HG03097 (cell line): Measurements from ENCODE around the gene SCN3A.
A peak's percentile ranks its signal among the peaks of the same experiment; 100 is the strongest.

Experiments
- ATAC-seq: cut with Tn5 transposase; IDR thresholded peaks from one replicate; pipeline ENCODE4 v1.9.1; 2021; ENCODE audit not compliant: unreplicated experiment, low FRiP score

SCN3A gene

GRCh38 chr2:165203689-165204559, at the start of gene SCN3A:
Gene SCN3A (minus strand): TSS chr2:165204050. CDS start chr2:165176394, 27,656 bp downstream.
- ATAC-seq: peak; percentile 57

DNA sequence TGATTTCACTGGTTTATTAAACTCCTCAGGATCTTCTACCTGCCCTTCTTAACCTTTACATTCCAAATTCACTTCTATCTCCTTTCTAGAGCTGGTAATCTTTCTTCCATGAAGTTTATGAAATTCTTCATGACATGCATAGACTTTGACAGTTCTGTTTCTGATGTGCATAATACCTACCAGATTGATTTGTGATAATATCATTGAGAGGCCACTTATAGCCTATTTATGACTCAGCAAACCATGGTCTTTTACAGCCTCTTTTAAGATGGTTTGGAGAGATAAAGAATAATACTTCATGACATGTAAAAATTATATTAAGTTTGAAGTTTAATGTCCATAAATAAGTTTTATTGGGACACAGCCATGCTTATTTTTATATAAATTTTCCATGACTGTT, 49.3 kb upstream of the SCN3A start:
- no peak for ATAC-seq

GRCh38 chr2:165251366-165251765, 47.5 kb upstream of the SCN3A start:
- no peak for ATAC-seq

GRCh38 chr2:165248238-165248637, 44.4 kb upstream of the SCN3A start:
- no peak for ATAC-seq

DNA sequence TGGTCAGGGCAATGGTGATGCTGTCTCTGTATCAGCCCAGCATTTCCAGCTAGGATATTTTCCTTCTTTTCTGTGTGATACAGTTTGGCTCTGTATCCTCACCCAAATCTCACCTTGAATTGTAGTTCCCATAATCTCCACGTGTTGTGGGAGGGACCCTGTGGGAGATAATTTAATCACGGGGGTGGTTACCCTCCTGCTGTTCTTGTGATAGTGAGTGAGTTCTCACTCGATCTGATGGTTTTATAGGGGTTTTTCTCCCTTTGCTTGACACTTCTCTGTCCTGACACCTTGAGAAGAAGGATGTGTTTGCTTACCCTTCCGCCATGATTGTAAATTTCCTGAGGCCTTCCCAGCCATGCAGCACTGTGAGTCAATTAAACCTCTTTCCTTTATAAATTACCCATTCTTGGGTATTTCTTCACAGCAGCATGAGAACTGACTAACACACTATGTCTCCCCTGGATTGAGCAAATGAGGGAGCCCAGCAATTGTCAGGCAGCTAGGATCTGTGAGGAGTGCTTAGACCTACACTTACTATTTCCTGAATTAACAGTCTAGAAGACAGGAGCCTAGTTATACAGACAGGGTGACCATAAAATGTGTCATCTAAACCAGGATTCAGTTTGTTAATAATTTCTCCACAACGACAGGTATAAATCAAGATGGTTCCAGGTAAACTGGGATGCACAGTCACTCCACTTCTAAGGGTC, 41.4 kb upstream of the SCN3A start:
- no peak for ATAC-seq

- no peak for ATAC-seq
Measured at GRCh38 chr2:165240916-165241315, 37.1 kb upstream of the SCN3A start.

GRCh38 chr2:165239856-165240515, 36.1 kb upstream of the SCN3A start:
- no peak for ATAC-seq

GRCh38 chr2:165239230-165239629, 35.4 kb upstream of the SCN3A start, which contains the start of gene SCN2A:
Gene SCN2A (plus strand): TSS chr2:165239414. CDS start chr2:165295824, 56,410 bp downstream.
- no peak for ATAC-seq

DNA sequence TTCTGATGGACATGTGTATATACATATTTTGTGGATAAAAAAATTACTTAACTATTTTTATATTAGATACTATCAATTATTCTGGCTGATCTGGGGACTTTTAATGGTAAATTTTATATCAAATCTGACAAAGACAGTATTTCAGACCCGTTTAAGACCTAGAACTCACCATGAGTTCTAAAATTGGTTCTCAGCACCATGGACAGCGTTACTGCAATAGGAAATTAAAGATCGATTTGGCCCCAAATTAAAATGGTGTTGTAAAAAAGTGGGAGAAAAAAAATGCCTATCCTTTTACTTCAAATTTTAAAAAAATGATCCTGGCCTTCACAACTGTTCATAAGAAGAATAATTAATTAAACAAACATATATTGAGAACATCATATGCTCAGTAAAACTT, 34.4 kb upstream of the SCN3A start:
- no peak for ATAC-seq

- ATAC-seq: no peak
Measured at GRCh38 chr2:165237056-165237455, 33.2 kb upstream of the SCN3A start.

- ATAC-seq: no peak
Measured at GRCh38 chr2:165227571-165227970, 23.7 kb upstream of the SCN3A start.

DNA sequence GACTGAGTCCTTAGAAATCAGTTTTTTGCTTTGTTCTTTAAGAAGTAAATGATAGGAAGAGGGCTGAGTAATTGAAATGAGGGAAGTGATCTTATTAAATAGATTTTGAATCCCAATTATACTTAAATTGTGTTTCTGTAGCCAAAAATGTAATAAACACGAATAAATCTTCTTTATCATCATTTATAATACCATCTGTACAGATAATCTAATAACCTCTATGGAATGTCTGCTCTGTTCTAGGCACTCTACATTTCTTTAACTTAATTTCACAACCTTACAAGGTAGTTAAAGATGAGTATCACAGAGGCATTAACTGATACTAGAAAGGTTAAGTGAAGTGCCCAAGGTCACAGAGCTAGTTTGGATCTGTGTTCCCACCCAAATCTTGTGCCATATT, 21.1 kb upstream of the SCN3A start:
- no peak for ATAC-seq

DNA sequence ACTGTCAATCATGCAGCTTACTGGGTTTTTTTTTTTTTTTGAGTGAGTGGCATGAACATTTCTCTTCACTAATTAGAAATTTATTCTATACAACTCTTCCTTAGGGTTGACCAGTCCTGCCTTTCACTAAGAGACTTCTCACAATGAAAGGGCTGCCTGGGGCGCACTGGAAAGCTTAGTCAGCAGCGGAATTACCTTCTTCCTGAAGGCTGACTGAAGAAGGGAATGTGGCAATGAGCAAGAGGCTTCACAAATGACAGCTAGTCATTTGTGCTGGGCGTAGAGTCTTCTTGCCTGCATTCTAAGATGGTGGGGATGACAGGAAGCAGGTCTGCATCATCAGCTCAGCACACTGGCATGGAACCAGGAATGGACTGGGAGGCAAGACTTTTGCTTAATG, 15.6 kb upstream of the SCN3A start:
- no peak for ATAC-seq

DNA sequence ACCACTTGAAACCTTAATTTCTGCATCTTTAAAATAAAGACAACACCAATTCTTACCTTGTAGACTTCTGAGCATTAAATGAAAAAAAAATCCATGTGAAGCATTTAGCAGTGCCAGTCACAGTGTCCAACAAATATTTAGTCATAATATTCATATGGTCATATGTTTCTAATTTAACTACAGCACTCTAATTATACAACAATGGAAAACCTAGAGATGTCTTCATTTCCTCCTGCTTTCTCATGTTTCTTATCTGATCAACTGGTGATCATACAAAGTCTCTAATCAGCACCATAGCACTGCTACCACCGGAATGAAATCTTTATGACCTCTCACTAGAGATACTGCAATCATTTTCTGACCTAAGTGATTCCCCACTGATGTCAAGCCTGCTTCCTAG, 10.2 kb upstream of the SCN3A start:
- no peak for ATAC-seq

DNA sequence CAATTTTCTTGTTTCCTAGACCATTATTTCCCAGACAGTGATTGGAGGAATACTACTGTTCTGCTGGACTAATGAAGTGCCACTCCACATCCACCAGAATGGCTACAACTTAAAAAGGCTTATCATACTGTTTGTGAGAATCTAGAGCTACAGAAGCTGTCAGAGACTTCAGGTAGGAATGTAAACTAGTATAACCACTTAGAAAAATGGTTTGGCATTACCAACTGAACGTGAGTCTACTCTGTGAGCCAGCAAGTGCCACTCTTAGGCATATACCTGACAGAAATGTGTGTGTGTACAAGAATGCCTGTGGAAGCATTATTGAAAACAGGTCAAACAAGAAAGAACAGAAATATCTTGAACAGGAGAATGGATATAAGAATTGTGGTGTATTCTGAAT, 4.2 kb upstream of the SCN3A start:
- no peak for ATAC-seq

GRCh38 chr2:165205865-165206264, 2.0 kb upstream of the SCN3A start:
- no peak for ATAC-seq

DNA sequence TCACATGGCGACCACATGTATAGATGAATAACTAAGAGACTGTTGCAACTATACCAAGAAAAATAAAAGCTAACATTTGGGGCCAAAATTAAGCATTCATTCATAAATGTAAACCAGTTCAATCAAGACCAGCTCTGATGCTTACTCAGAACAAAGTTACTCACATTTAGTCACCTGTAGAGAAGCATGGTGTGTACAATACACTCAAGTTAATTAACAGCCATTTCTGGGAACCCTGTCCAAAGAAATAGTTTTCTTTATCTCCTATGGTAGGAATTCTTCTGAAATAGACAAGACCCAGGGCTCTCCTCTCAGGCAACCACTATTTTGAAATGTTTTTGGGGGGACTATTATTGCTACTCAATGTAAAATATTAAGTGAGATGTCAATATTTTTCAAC, 1.6 kb downstream of the SCN3A start:
- no peak for ATAC-seq

- ATAC-seq: no peak
Measured at GRCh38 chr2:165198181-165198580, 5.7 kb downstream of the SCN3A start.

DNA sequence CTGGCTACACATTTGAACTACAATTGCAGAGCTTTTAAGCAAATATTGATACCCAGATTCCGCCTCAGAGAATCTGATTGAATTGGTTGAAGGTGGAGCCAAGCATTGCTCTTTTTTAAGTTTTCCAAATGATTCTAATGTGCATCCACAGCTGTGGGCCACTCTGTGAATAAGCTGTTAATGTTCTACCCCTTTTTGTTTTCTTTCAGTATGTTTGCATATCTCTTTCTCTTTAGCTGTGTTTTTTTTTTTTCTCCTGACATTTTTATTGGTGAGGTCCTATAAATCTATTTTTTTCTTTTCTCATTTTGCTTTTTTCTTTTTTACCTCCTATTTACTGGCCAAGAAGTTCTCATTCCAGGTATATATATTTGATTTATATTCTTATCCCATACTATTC, 6.5 kb downstream of the SCN3A start:
- ATAC-seq: no peak

DNA sequence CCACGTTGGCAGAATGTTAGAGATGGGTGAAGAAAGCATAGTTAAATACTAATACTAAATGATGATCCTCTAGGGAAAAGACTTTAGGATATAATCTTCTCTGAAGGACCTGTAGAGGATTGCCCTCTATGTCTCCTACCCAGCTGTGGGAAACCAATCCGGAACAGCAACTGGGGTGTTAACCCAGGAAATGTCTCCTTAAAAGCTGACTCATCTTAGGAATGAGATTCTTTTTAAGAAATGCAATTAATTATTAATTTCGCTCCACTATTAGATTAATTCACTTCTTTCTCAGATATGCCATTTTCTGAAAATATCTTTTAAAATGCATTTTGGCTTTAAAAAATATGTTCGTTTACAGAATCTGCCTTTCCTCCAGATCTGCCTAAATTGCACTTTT, 7.4 kb downstream of the SCN3A start:
- ATAC-seq: no peak

- ATAC-seq: peak; percentile 98
Measured at GRCh38 chr2:165193178-165193777, 10.6 kb downstream of the SCN3A start.
